ACC112 (cell line): ENCODE results near the gene CTSE.

Source experiments
- H2AFZ ChIP-seq: fragments of 200-600 bp; sonication (generic); one replicate; pipeline ENCODE4 v1.6.0; 2017; ENCODE audit warnings: antibody characterized with exemption, low read length; ENCODE audit not compliant: unreplicated experiment
- H3K27ac ChIP-seq: fragments of 200-600 bp; sonication (generic); 2 replicates; pipeline ENCODE4 v1.5.1; 2014; ENCODE audit warnings: low read depth, mild to moderate bottlenecking, antibody characterized with exemption, low read length, moderate library complexity
- H3K27me3 ChIP-seq: fragments of 200-600 bp; sonication (generic); 2 replicates; pipeline ENCODE4 v1.6.1; 2014; ENCODE audit warnings: mild to moderate bottlenecking, antibody characterized with exemption, low read length, moderate library complexity, mixed read lengths; ENCODE audit not compliant: insufficient read depth
- H3K36me3 ChIP-seq: fragments of 200-600 bp; sonication (generic); 2 replicates; pipeline ENCODE4 v1.6.1; 2016; ENCODE audit warnings: mild to moderate bottlenecking, antibody characterized with exemption, low read length, moderate library complexity, mixed read lengths; ENCODE audit not compliant: insufficient read depth
- H3K4me1 ChIP-seq: fragments of 200-600 bp; sonication (generic); one replicate; pipeline ENCODE4 v1.6.1; 2016; ENCODE audit warnings: low read length, mixed read lengths; ENCODE audit not compliant: insufficient read depth, unreplicated experiment, control insufficient read depth
- H3K4me3 ChIP-seq: fragments of 200-600 bp; sonication (generic); 2 replicates; pipeline ENCODE4 v1.5.1; 2014; ENCODE audit warnings: mild to moderate bottlenecking, low read depth, low read length
- H3K79me2 ChIP-seq: fragments of 200-600 bp; sonication (generic); one replicate; pipeline ENCODE4 v1.6.0; 2016; ENCODE audit warnings: low read length; ENCODE audit not compliant: control insufficient read depth, unreplicated experiment, insufficient read depth

CTSE gene

DNA sequence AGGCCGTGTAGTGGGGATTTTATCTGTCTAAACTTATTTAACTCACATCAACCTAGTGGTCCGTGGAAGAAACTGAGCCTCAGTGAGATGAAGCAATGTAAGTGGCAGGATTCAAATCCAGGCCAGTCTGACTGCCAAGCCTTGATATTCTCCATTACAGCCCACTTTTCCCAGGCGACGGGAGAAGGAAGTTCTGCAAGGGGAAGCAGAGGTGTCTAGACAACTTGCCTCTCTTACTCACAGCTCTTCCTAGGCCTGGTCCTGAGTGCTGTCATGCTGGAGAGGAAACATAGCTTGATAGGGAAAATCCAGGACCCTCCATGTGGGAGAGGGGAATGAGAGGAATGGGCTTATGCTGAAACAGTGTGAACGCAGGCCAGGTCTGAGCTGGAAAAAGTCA, 9.1 kb downstream of the CTSE start:
- H3K79me2 ChIP-seq = no peaks in the 10 kb centered on the region
- H3K27me3 ChIP-seq = no peaks in the 10 kb centered on the region
- H2AFZ ChIP-seq = no peak overlapping the region
- H3K36me3 ChIP-seq = no peaks in the 10 kb centered on the region
- no peaks in the 10 kb centered on the region for H3K4me1 ChIP-seq
- H3K4me3 ChIP-seq = no peak overlapping the region
- H3K27ac ChIP-seq = no peak overlapping the region

DNA sequence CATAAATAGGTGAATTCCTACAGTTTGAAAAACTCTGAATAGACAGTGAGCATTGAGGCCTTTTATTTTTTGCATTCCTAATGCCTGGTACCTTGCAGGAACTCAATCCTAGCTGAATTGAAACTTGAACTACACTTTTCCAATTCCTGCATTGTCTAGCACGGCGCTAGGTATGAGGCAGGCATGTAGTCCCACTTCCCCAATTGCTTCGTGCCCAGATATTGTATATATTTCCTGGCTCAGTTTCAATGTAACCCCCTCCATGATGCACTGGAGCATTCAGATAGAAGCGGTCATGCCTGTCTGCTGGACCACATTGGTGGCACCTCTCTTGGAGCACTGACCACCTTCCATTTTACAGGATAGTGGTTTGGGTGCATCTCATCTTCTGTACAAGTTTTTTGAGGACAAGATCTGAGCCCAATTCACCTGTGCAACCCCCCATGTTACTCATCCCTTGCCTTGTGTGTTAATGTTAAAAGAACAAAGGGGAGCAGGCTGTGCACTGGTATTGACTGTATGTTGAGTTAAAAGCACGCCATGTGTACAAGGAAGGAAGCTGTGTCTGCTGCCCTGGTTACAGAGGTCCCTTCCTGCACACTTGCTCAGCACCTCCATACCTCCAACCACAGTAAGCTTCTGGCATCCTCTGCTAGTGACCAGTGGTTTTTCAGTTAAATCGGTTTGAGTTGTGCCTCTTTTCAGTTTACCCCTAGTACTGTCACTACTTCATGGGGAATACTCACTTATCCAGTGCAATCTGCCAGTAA, 10.5 kb downstream of the CTSE start:
- Histone ChIP-seq H3K4me1 (no peaks in the 10 kb centered on the region), H3K79me2 (no peaks in the 10 kb centered on the region), H3K27me3 (no peaks in the 10 kb centered on the region), H3K36me3 (no peaks in the 10 kb centered on the region), H2AFZ (no peak overlapping the region), H3K4me3 (no peak overlapping the region), H3K27ac (no peak overlapping the region)

DNA sequence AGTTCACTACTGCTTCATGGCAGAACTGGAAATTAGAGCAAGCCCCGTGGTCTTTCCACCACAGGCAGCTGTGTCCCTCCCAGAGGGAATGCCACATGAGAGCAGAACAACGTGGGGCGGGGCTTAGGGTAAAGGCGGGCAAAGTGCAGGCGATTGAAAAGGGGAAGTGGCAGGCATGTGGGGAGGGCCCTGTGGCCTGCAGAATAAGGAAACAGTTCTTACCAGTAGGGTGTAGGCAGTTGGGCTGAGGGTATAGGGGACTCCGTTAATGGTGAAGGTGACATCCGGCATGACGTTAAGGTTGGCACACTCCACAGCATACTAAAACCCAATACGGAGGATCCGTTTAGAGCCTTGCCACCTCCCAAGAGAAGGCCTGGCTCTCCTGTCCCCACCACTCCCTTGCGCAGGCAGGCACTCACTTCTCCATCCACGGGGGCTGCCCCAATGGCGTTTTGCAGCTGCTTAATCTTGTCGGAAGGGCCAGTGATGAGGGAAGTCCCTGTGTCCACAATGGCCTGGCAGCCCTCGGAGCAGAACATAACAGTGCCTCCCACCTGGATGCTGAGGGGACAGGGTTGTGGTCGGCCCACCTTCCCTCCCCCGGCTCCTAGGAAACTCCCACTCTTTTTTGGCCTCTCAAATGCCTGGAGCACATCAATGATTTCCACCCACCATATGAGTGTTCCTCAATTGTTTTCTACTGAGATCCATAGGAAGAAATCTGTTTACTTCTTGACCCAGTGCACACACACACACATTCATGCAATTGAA, 11.4 kb downstream of the CTSE start:
- H3K79me2 ChIP-seq = no peaks in the 10 kb centered on the region
- no peaks in the 10 kb centered on the region for H3K4me1 ChIP-seq
- H3K36me3 ChIP-seq = no peaks in the 10 kb centered on the region
- no peak overlapping the region for H3K4me3 ChIP-seq
- no peaks in the 10 kb centered on the region for H3K27me3 ChIP-seq
- no peak overlapping the region for H2AFZ ChIP-seq
- H3K27ac ChIP-seq = no peak overlapping the region

DNA sequence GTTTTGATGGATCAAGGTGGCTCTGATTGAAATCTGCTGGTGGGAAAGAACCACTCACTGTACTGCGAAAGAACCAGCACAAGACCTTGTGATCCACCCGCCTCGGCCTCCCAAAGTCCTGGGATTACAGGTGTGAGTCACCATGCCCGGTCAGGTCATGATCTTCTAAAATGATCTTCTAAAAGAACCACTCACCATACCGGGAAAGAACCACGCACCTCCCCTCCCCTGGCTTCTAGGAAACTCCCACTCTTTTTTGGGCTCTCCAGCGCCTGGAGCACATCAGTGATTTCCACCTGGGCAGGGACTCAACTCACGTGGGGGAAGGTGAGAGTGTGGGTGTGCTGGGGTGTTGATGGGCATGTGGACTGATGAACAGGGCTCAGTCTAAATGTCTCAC, 12.6 kb downstream of the CTSE start:
- no peaks in the 10 kb centered on the region for H3K4me1 ChIP-seq
- H3K27ac ChIP-seq = no peak overlapping the region
- no peak overlapping the region for H3K4me3 ChIP-seq
- H2AFZ ChIP-seq = no peak overlapping the region
- H3K79me2 ChIP-seq = no peaks in the 10 kb centered on the region
- H3K27me3 ChIP-seq = no peaks in the 10 kb centered on the region
- H3K36me3 ChIP-seq = no peaks in the 10 kb centered on the region

DNA sequence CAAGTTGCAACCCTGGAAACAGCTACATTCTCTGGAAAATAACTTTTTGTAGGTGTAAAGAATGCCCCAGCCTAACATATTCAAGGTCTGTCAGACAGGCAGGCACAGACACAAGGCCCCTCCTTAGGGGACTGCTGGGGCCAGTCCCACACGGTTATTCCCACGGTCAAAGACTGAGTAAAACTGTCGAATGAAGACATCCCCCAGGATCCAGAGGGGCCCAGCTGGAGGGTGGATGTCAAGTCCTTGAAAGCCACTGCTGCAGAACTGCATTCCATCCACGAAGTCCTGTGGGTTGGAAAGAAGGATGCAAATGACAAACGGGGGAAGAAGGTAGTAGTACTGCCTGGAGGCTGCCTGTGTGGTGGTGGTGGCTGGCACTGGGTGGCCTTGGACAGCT, 13.6 kb downstream of the CTSE start:
- Histone ChIP-seq H3K27ac (no peak overlapping the region), H3K4me1 (no peaks in the 10 kb centered on the region), H2AFZ (no peak overlapping the region), H3K79me2 (no peaks in the 10 kb centered on the region), H3K27me3 (no peaks in the 10 kb centered on the region), H3K36me3 (no peaks in the 10 kb centered on the region), H3K4me3 (no peak overlapping the region)

DNA sequence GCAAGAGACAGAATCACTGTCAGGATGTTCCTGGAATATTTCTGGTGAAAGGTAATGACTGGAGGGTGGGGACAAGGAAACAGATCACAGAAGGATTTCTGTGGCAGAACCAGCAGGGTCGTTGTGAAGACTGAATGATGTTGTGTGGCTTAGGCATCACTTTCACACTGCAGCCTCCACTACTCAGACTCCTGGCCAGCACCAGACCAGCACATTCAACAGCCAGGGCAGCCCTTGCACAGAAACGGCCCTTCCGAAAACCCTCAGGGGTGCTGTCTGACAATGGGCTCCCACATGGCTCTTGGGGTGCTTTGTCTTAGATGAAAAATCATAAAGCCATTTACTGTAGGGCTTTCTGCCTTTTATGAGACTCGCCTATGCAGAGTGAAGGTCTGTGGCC, 16.7 kb downstream of the CTSE start:
- H3K36me3 ChIP-seq = no peaks in the 10 kb centered on the region
- peaks cover 20% of the 10 kb centered on the region for H3K4me1 ChIP-seq
- H2AFZ ChIP-seq = no peak overlapping the region
- H3K4me3 ChIP-seq = no peak overlapping the region
- no peaks in the 10 kb centered on the region for H3K27me3 ChIP-seq
- no peak overlapping the region for H3K27ac ChIP-seq
- no peaks in the 10 kb centered on the region for H3K79me2 ChIP-seq

DNA sequence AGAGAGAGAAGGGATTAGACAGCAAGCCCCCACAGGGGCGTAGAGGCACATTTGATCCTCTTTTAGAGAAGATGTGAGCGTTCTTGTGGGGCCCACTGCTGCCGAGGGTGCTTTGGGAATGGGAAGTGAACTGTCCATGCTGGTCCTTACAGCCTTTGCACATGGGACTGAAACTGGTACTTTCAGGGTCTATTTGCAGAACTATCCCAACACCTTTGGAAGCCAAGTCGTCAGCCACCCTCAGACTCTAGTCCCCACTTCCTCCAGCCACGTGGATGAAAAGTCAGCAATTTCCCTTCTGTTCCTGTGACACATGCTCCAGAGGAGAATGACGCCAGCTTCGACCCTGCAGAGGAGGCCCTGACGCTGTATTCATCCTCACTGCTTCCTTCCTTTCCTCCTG, 17.9 kb downstream of the CTSE start:
- no peak overlapping the region for H3K27ac ChIP-seq
- no peak overlapping the region for H3K4me3 ChIP-seq
- H3K4me1 ChIP-seq = peaks cover 28% of the 10 kb centered on the region
- no peaks in the 10 kb centered on the region for H3K27me3 ChIP-seq
- no peaks in the 10 kb centered on the region for H3K79me2 ChIP-seq
- H2AFZ ChIP-seq = no peak overlapping the region
- H3K36me3 ChIP-seq = no peaks in the 10 kb centered on the region

DNA sequence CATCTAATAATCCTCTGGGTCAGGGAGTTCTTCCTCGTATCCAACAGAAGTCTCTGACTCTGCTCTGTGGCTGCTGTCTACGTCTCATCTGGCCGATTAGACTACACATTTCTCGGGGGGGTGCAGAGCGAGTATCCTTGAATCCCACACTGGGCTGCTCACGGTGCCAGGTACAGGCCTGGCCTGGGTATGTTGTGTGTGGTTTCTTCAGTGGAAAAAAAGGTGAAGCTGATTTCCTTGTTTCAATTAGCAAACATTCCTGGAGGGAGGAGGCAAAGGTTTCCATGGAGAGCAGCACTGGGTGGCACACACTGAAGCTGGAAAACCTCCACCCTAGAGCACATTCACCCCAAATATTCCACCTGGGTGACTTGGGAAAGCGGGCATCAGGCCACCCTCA, 18.5 kb downstream of the CTSE start:
- H2AFZ ChIP-seq = no peak overlapping the region
- H3K4me3 ChIP-seq = no peak overlapping the region
- H3K79me2 ChIP-seq = no peaks in the 10 kb centered on the region
- peaks cover 33% of the 10 kb centered on the region for H3K4me1 ChIP-seq
- no peak overlapping the region for H3K27ac ChIP-seq
- no peaks in the 10 kb centered on the region for H3K36me3 ChIP-seq
- no peaks in the 10 kb centered on the region for H3K27me3 ChIP-seq

DNA sequence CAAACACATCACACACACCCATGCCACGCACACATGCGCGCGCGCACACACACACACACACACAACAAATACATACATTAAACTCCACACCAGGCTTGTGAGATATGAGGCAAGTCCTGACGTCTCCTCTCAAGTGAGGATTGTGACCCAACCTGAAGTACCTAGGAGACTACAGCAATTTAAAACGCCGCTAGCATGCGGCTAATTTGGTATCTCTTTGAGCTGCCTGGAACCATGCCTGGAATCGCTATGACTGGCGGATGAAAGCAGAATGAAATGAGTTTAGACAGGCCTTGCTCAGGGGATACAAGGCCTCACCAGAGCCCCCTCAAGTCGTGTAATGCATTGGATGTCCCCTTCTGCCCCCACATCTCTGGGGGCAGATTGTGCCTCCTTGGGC, 18.9 kb downstream of the CTSE start:
- Histone ChIP-seq H2AFZ (no peak overlapping the region), H3K27me3 (no peaks in the 10 kb centered on the region), H3K4me3 (no peak overlapping the region), H3K36me3 (no peaks in the 10 kb centered on the region), H3K4me1 (peaks cover 34% of the 10 kb centered on the region), H3K27ac (no peak overlapping the region), H3K79me2 (no peaks in the 10 kb centered on the region)

DNA sequence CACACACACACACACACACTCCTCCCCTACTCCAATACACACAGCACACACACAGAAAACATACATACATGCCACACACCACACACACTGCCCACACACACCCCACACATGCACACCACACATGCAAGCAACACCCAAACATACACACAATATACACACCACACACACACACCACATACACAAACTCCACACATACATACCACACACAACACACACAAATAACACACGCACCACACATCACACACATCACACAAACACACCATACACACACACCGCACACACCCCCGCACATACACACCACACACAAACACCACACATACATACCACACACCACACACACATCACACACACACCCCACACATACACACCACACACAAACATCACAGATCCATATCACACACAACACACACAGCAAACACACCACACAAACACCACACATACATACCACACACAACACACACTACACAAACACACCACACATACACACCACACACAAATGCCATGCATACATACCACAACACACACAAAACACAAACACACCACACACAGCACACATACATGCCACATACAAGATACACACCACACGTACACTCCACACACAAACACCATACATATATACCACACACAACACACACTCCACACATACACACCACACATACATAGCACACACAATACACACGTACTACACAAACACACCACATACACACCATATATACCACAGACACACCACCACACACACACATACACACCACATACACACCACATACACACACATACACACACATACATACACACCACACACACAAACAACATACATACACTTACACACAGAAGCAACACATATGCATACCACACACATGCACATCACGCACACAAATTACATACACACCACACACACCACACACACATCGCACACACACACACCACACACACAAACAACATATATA, 19.6 kb downstream of the CTSE start:
- H3K4me1 ChIP-seq = peaks cover 34% of the 10 kb centered on the region
- peaks cover 3% of the 10 kb centered on the region; the same call in 1 of the 2 replicates for H3K36me3 ChIP-seq
- H3K79me2 ChIP-seq = no peaks in the 10 kb centered on the region
- no peaks in the 10 kb centered on the region for H3K27me3 ChIP-seq
- peak overlapping the region; percentile 46; the same call in 1 of the 2 replicates for H3K27ac ChIP-seq
- H2AFZ ChIP-seq = no peak overlapping the region
- peak overlapping the region; percentile 75; the same call in 1 of the 2 replicates for H3K4me3 ChIP-seq
